Spinal cord (tissue), 10 donors: ENCODE measurements around the gene DMAC2. TPM values are rescaled to one million over a fixed set of nuclear protein-coding genes. Genes with fewer than 3 reads are reported as not detected.
"Not testable (repeated sequence)": the region's sequence is repeated elsewhere in the genome, so short reads cannot be mapped to it uniquely, and the experiment has no call there.

Experiments used
- DNase-seq, 6 donors: peaks; one replicate each; pipeline versions ENCODE4 v3.0.0 to v3.0.0-alpha.2; 2013 to 2015; ENCODE audit warnings: low spot score in 6 of 6, low read depth in 4 of 6
- H3K27ac ChIP-seq: one replicate; pipeline ENCODE4 v1.5.1; 2013; ENCODE audit warnings: low read depth, low read length, control low read depth
- H3K27me3 ChIP-seq: one replicate; pipeline ENCODE4 v1.6.1; 2013; ENCODE audit warnings: low read length; ENCODE audit not compliant: control insufficient read depth, insufficient read depth
- H3K36me3 ChIP-seq: one replicate; pipeline ENCODE4 v1.6.1; 2013; ENCODE audit warnings: low read length; ENCODE audit not compliant: control insufficient read depth, insufficient read depth
- H3K4me1 ChIP-seq: one replicate; pipeline ENCODE4 v1.6.1; 2013; ENCODE audit warnings: low read length; ENCODE audit not compliant: control insufficient read depth, insufficient read depth
- H3K4me3 ChIP-seq: one replicate; pipeline ENCODE4 v1.5.1; 2013; ENCODE audit warnings: low read depth, low read length, control low read depth
- H3K9me3 ChIP-seq: one replicate; pipeline ENCODE4 v1.6.1; 2013; ENCODE audit warnings: low read length; ENCODE audit not compliant: control insufficient read depth, insufficient read depth
- WGBS: methylation state at CpG from one replicate; pipeline ENCODE4 v1.1.5; 2013; ENCODE audit warnings: missing lambda C conversion rate; ENCODE audit not compliant: insufficient coverage; 5-methylcytosine and 5-hydroxymethylcytosine counted together
- polyA plus RNA-seq, 2 donors: library from polyadenylated mRNA; unstranded; fragments of 120-200 nt; gene quantifications; one replicate each; pipeline ENCODE4 v1.2.1, GENCODE V29; 2013; ENCODE audit not compliant: insufficient read length in 2 of 2
- small RNA-seq: library from RNA; depleted of rRNA; stranded (forward); fragments of <200 nt; gene quantifications from one replicate; pipeline ENCODE3, GENCODE V24; 2014; ENCODE audit warnings: low replicate concordance
- total RNA-seq, 2 donors: library from RNA; depleted of rRNA in 1 of 2; stranded (reverse); fragments of 120-200 nt in 1 of 2; fragments of >200 nt in 1 of 2; gene quantifications; one replicate each; pipeline versions ENCODE4 v1.2.3 to v1.2.4, GENCODE V29; 2013 to 2014
- donor health status: healthy.

DMAC2 gene
- total and polyA plus RNA-seq, 4 donors, result 20.3 to 51.2 (median 40.0) TPM

DNA sequence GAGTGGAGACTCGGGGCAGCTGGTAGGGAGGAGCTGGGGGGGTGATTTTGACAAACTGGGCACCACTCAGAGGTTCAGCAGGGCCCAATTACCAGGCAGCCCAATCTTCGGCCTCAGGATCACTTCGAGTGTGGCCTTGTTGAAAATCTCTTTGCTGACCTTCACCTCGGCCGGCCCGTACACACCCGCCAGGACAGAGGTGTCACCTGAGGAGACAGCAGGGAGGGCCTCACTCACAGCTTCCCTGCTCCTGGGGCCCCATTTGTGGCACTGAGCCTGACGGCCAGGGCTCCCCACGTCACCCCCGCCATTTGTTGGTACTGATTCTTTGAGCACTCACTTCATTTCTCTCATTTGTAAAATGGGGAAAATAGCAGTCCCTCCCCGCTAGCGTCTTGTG lies 46.9 kb downstream of the DMAC2 start:
- Histone ChIP-seq H3K4me3 (no peak overlapping the region), H3K36me3 (peaks cover 51% of the 10 kb centered on the region), H3K4me1 (peaks cover 7% of the 10 kb centered on the region), H3K27me3 (no peaks in the 10 kb centered on the region), H3K27ac (no peak overlapping the region), H3K9me3 (no peaks in the 10 kb centered on the region)
- WGBS, result 90% methylated on average over 11 of the region's 12 CpGs
- DNase-seq, result no peak

DNA sequence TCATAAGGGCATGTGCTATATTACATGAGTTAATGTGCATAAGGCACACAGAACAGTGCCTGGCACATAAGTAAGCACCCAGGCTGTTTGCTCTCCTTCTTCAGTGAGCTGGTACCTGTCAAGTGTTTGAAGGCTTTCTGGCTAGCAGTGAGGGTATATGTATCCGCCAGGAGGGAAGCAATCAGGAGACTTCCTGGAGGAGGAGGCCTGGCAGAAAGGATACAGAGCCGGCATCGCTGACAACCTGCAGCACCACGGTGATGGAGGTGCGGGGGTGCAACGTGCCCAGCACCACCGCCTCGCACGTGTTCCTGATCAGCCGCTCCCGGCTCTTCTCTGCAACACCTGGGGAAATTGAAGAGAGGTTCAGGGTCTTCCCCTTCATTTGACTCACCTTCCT lies 48.1 kb downstream of the DMAC2 start:
- Histone ChIP-seq H3K36me3 (peaks cover 61% of the 10 kb centered on the region), H3K4me1 (peaks cover 7% of the 10 kb centered on the region), H3K27me3 (no peaks in the 10 kb centered on the region), H3K4me3 (no peak overlapping the region), H3K27ac (no peak overlapping the region), H3K9me3 (no peaks in the 10 kb centered on the region)
- WGBS, result 94% methylated on average over 10 of the region's 11 CpGs
- no peak for DNase-seq

DNA sequence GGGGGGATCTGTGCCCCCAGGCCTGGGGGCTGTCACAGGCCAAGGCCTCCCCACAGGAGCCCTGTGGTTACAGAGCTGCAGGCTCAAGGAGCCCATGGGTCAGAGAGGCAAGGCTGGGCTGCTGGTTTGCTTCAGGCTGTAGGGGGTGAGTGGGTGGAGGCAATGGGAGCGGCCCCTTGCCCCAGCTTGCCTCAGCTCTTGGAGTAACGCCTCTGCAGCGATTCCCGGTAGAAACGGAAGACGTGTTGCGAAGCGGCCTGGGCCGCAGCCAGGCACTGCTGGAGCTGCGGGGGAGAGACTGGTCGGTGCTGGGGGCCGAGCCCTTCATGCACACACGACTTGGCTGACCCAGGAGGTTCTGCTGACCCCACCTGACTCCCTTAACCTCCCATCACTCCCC lies 53.3 kb downstream of the DMAC2 start:
- 94% methylated on average over 10 of the region's 13 CpGs for WGBS
- no peak overlapping the region for H3K27ac ChIP-seq
- H3K9me3 ChIP-seq, result no peaks in the 10 kb centered on the region
- H3K27me3 ChIP-seq, result no peaks in the 10 kb centered on the region
- peaks cover 85% of the 10 kb centered on the region for H3K36me3 ChIP-seq
- no peak for DNase-seq
- no peak overlapping the region for H3K4me3 ChIP-seq
- no peaks in the 10 kb centered on the region for H3K4me1 ChIP-seq

DNA sequence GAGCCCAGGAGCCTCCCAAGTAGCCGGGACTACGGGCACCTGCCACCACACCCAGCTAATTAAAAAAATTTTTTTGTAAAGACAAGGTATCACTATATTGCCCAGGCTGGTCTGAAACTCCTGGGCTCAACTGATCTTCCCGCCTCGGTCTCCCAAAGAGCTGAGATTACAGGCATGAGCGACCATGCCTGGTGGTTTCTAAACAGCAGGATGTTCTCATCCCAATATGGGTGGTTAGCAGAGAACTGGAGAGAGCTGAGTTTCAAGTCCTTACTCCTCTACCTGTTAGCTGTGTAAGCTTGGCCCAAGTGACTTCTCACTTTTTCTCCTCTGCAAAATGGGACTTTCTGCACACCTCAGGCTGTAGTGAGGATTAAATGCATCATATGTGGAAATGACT lies 55.4 kb downstream of the DMAC2 start:
- Histone ChIP-seq H3K4me1 (no peaks in the 10 kb centered on the region), H3K9me3 (no peaks in the 10 kb centered on the region), H3K4me3 (no peak overlapping the region), H3K27ac (no peak overlapping the region), H3K27me3 (no peaks in the 10 kb centered on the region), H3K36me3 (peaks cover 64% of the 10 kb centered on the region)
- DNase-seq, result no peak
- no CpG with 5 or more reads among the region's 5 CpGs for WGBS

DNA sequence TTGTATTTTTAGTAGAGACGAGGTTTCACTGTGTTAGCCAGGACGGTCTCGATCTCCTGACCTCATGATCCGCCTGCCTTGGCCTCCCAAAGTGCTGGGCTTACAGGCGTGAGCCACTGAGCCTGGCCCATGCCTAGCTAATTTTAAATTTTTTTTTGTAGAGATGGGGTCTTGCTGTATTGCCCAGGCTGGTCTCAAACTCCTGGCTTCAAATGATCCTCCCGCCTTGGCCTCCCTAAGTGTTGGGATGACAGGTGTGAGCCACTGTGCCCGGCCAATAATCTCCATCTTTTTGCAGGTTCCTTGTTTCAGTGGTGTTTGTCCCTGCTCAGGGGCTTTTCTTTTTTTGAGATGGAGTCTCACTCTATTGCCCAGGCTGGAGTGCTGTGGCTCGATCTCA lies 58.2 kb downstream of the DMAC2 start:
- H3K4me3 ChIP-seq, H3K9me3 ChIP-seq, H3K27me3 ChIP-seq, DNase-seq, H3K27ac ChIP-seq: not testable (repeated sequence)
- 95% methylated on average over 7 of the region's 8 CpGs for WGBS
- Histone ChIP-seq H3K4me1 (peaks cover 14% of the 10 kb centered on the region), H3K36me3 (peaks cover 50% of the 10 kb centered on the region)

Small RNA genes lying within 50 kb of the gene (small RNA-seq; reads per million reads assigned to genes)
- not detected for gene RF00017

Other genes starting within 250 kb of the DMAC2 start
- 1 to 10 TPM in 1 of 2 donors, under 1 TPM in 1; 0.44 to 3.2 TPM for gene CYP2S1, start 246.7 kb downstream of the DMAC2 start, total RNA-seq
- 1 to 10 TPM; 3.8 to 4.8 TPM for gene CYP2S1, start 246.7 kb downstream of the DMAC2 start, polyA plus RNA-seq
- 10 to 100 TPM; 26.5 to 44.1 TPM for gene AXL, start 220.7 kb downstream of the DMAC2 start, total RNA-seq
- gene AXL, start 220.7 kb downstream of the DMAC2 start, polyA plus RNA-seq, result 10 to 100 TPM; 23.7 to 24.8 TPM
- 10 to 100 TPM; 64.3 to 99.3 TPM for gene HNRNPUL1, start 175.5 kb downstream of the DMAC2 start, total RNA-seq
- gene HNRNPUL1, start 175.5 kb downstream of the DMAC2 start, polyA plus RNA-seq, result 100 to 1,000 TPM; 172 to 190 TPM
- 10 to 100 TPM in 1 of 2 donors, 1 to 10 TPM in 1; 8.8 to 16.9 TPM for gene CCDC97, start 129.7 kb downstream of the DMAC2 start, total RNA-seq
- gene CCDC97, start 129.7 kb downstream of the DMAC2 start, polyA plus RNA-seq, result 10 to 100 TPM; 36.3 to 37.6 TPM
- 1 to 10 TPM; 6.6 to 7.4 TPM for gene TGFB1, start 86.0 kb downstream of the DMAC2 start, total RNA-seq
- gene TGFB1, start 86.0 kb downstream of the DMAC2 start, polyA plus RNA-seq, result 10 to 100 TPM; 30.1 to 31.5 TPM
- 1 to 10 TPM; 2.4 to 5.6 TPM for gene B9D2, start 75.8 kb downstream of the DMAC2 start, total RNA-seq
- 1 to 10 TPM; 8.4 to 9.3 TPM for gene B9D2, start 75.8 kb downstream of the DMAC2 start, polyA plus RNA-seq
- 10 to 100 TPM in 1 of 2 donors, 1 to 10 TPM in 1; 8.1 to 16.8 TPM for gene TMEM91, start 63.4 kb downstream of the DMAC2 start, total RNA-seq
- gene TMEM91, start 63.4 kb downstream of the DMAC2 start, polyA plus RNA-seq, result 10 to 100 TPM; 36.9 to 37.5 TPM
- gene EXOSC5, start 42.6 kb downstream of the DMAC2 start, total RNA-seq, result 10 to 100 TPM in 1 of 2 donors, 1 to 10 TPM in 1; 7.7 to 10.7 TPM
- 10 to 100 TPM; 18.3 to 20.5 TPM for gene EXOSC5, start 42.6 kb downstream of the DMAC2 start, polyA plus RNA-seq
- gene BCKDHA, start 42.1 kb downstream of the DMAC2 start, total RNA-seq, result 10 to 100 TPM; 30.0 to 32.4 TPM
- 10 to 100 TPM; 20.0 to 26.8 TPM for gene BCKDHA, start 42.1 kb downstream of the DMAC2 start, polyA plus RNA-seq
- gene B3GNT8, start 12.5 kb downstream of the DMAC2 start, total RNA-seq, result 1 to 10 TPM in 1 of 2 donors, under 1 TPM in 1; 0.50 to 7.8 TPM
- 1 to 10 TPM in 1 of 2 donors, under 1 TPM in 1; 0.52 to 3.0 TPM for gene B3GNT8, start 12.5 kb downstream of the DMAC2 start, polyA plus RNA-seq
- not detected for gene ERICH4, start 3.2 kb upstream of the DMAC2 start, total RNA-seq
- under 1 TPM in 1 of 2 donors, not detected in 1; 0.39 TPM for gene ERICH4, start 3.2 kb upstream of the DMAC2 start, polyA plus RNA-seq
- 10 to 100 TPM in 1 of 2 donors, 1 to 10 TPM in 1; 5.1 to 11.9 TPM for gene CEACAM21, start 136.3 kb upstream of the DMAC2 start, total RNA-seq
- gene CEACAM21, start 136.3 kb upstream of the DMAC2 start, polyA plus RNA-seq, result 10 to 100 TPM; 10.7 to 11.3 TPM
- gene CEACAM4, start 187.2 kb upstream of the DMAC2 start, total RNA-seq, result 1 to 10 TPM in 1 of 2 donors, under 1 TPM in 1; 0.17 to 1.1 TPM
- gene CEACAM4, start 187.2 kb upstream of the DMAC2 start, polyA plus RNA-seq, result not detected
- not detected for gene CEACAM7, start 248.4 kb upstream of the DMAC2 start, total RNA-seq
- gene CEACAM7, start 248.4 kb upstream of the DMAC2 start, polyA plus RNA-seq, result not detected